AG10803 (cell line): Measurements from ENCODE around the gene RAB6D.
A peak's percentile ranks its signal among the peaks of the same experiment; 100 is the strongest.
"Not testable (repeated sequence)": the region's sequence is repeated elsewhere in the genome, so short reads cannot be mapped to it uniquely, and the experiment has no call there.

ENCODE experiments used
- DNase-seq: peaks from one replicate; pipeline ENCODE4 v3.0.0; 2010; ENCODE audit warnings: low read depth
- H3K4me3 ChIP-seq: 2 replicates; pipeline ENCODE4 v1.5.1; 2011; ENCODE audit warnings: mild to moderate bottlenecking, low read length, control low read depth
- CTCF ChIP-seq: conservative IDR thresholded peaks from 2 replicates; pipeline ENCODE4 v1.5.1; 2011; ENCODE audit warnings: mild to moderate bottlenecking, low read length, control low read depth, inconsistent platforms

Gene RAB6D

GRCh38 chr2:131363703-131364186 is at the start of gene RAB6D:
Gene RAB6D, minus strand, starts transcription at chr2:131364168. Its CDS starts 448 bp downstream, at chr2:131363720.
- peak within 1 kb of the TSS; percentile 30; the same call in 1 of the 2 replicates for H3K4me3 ChIP-seq
- not testable (repeated sequence) for DNase-seq

- DNase-seq = peak; percentile 53
- H3K4me3 ChIP-seq = no peak overlapping the region
- peak; percentile 79 for TF ChIP-seq CTCF
Observed at GRCh38 chr2:131413148-131413747, 49.3 kb upstream of the RAB6D start.

- no peak overlapping the region for H3K4me3 ChIP-seq
- no peak for TF ChIP-seq CTCF
- no peak for DNase-seq
Observed at GRCh38 chr2:131410173-131410572, 46.2 kb upstream of the RAB6D start.

- TF ChIP-seq CTCF = no peak
- DNase-seq = no peak
Observed at GRCh38 chr2:131408778-131409177, 44.8 kb upstream of the RAB6D start.

GRCh38 chr2:131408207-131408606 is 44.2 kb upstream of the RAB6D start:
- DNase-seq = no peak
- TF ChIP-seq CTCF = no peak
- H3K4me3 ChIP-seq = no peak overlapping the region

More at GRCh38 chr2:131408778-131409177, 44.8 kb upstream of the RAB6D start:
- no peak overlapping the region for H3K4me3 ChIP-seq

- H3K4me3 ChIP-seq = no peak overlapping the region
- DNase-seq = no peak
- no peak for TF ChIP-seq CTCF
Observed at GRCh38 chr2:131404753-131405152, 40.8 kb upstream of the RAB6D start.

GRCh38 chr2:131402320-131403039 is 38.5 kb upstream of the RAB6D start:
- no peak for DNase-seq
- H3K4me3 ChIP-seq = no peak overlapping the region
- no peak for TF ChIP-seq CTCF
